NT2/D1 (cell line): ENCODE measurements around the gene WDR35.

Experiments
- SUZ12 ChIP-seq: IDR thresholded peaks from 2 replicates; pipeline ENCODE4 v1.6.1; 2011; ENCODE audit not compliant: insufficient read length, insufficient read depth; ENCODE audit errors: extremely low read depth
- YY1 ChIP-seq: IDR thresholded peaks from 2 replicates; pipeline ENCODE4 v1.6.1; 2011; ENCODE audit not compliant: insufficient read length, insufficient read depth
- ZNF274 ChIP-seq: IDR thresholded peaks from 2 replicates; pipeline ENCODE4 v1.6.1; 2011; ENCODE audit warnings: mild to moderate bottlenecking, low read depth, low read length

- TF ChIP-seq YY1 = no peak
- no peak for TF ChIP-seq SUZ12
- no peak for TF ChIP-seq ZNF274
Measured at GRCh38 chr2:19864381-19864780, 125.5 kb downstream of the WDR35 start.
